CD4-positive, alpha-beta T cell treated with Interferon gamma for 1 hour (primary cell): Measurements from ENCODE around the gene NEU3.
"Not testable (repeated sequence)": the region's sequence is repeated elsewhere in the genome, so short reads cannot be mapped to it uniquely, and the experiment has no call there.

Experiments
- DNase-seq: peaks from one replicate; pipeline ENCODE4 v3.0.0-alpha.2; 2020

NEU3 gene

DNA sequence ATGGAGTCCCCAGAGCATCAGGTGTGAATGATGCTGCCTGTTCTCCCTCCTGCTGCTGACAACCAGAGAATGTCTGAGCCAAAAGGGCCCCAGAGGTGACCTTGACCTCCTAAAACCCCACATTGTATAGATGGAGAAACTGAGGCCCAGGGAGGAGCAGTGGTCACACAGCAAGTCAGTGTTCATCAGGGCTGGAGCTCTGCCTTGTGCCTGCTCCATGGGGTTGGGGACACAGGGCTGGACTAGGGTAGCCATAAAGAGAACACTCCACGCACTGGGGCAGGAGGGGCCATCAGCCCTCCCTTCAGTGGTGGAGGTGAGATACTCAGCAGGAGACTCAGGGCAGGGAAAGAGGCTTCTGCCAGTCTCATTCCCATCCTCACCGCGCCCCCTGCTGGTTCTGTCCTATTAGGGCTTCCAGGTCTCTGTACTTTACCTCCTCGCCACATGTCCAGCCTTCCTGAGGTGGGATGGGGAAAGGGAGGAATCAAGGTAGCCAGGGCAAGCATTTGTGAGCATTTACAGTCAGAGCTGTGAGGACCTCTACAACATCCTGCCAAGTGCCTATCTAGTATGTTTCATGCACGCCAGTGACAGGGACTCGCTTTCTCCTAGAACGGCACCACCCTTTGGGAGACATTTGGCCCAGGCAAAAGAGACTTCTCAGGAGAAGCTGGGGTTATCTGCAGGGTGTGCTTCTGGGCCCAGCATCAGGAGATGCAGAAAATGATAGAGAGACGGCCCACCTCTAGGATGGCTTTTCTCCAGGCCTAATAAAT lies 43.2 kb downstream of the NEU3 start:
- DNase-seq, result peak; percentile 18

DNA sequence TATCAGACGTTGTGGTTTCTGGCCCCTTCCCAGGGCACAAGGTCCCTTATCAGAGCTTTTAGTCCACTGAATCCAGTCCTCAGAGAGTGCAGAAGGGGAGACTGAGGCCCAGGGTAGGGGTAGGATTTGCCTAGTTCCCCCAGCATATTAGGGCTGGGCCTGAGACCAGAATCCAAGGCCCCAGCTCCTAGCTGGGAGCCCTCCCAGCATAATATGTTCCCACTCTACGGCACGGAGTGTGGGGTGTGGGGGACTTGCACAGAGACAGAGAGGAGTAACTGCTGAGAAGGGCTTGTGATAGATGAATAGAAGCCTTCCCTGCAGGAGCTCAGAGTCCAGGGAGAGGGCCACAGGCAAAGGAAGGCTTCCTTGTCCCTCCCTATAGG lies 43.8 kb downstream of the NEU3 start:
- DNase-seq, result no peak

DNA sequence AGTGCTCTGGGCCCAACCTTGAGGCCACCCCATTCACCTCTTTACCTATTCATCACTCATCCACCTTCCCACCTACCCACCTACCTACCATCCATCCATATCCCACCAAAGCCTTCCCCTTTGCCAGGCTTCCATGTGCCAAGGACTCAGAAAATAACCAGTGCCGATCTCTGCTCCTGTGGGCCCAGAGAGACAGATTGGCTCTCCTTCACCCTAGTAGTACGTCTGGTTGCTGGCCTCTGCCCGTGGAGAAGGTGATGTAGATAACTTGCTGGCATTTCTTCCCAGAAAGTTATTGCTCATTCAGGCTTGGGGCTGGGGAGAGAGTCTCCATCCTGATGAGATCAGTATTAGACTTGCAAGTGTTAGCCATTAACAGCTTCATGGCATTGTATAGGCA lies 45.2 kb downstream of the NEU3 start:
- no peak for DNase-seq

DNA sequence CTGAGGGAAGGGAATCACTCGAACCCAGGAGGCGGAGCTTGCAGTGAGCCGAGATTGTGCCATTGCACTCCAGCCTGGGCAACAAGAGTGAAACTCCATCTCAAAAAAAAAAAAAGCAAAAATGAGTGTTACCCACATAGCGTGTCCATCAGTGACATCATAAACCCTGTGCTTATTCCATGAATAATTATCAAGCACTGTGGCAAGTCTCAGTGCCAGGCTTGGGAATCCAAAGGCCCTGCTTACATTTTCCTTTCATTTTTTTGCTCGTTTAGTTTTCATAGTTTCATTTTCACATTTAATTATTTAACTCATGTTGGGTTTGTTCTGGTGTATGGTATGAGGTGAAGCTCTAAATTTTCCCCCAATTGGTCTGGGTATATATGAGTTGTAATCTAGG lies 46.5 kb downstream of the NEU3 start:
- no peak for DNase-seq

DNA sequence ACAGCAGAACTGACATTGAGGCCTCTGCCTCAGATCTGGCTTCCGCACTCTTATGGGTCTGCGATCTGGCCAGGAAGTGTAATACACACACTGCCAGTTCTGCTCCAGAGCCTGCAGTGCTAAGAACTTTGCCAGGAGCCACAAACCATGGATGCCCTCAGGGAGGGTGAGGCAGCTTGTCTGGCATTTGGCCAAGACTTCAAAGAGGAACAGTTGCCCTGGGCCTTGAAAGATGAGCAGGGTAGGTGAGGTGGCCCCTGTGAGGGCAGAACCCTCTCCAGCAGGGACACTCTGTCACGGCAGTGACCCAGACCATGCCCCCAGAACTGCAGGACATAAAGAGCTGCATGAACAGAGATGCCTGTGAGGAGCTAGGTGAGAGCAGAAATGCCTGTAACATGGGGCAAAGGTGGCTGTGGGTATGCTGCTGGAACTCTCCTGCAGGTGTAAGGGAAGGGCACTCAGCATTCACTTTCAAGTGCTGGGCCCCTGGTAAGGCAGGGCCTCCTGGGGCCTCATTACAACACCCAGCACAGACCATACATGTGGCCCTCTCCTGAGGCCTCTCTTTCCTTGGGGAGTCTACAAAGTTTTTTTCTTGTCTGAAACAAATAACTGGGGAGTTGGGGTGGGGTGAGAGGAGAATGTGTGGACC lies 47.3 kb downstream of the NEU3 start:
- DNase-seq, result no peak

DNA sequence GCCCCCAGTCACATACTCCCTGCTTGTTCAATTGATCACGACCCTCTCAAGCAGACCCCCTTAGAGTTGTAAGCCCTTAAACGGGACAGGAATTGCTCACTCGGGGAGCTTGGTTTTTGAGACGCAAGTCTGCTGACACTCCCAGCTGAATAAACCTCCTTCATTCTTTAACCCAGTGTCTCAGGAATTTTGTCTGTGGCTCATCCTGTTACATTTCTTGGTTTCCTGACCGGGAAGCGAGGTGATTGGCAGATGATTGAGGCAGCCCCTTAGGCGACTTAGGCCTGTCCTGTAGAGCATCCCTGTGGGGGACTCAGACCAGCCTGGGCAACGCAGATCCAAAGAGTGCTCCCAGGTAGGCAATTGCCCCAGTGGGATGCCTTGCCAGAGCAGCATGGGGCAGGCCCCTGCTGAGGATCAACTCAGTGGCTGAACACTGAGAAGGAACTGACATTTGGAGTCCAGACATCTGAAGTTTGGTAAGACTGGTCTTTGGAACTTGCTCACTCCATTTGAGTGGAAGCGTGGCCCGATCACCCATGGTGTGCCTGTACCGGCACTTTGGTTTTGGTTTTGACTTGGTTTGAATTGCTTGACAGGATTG lies 51.5 kb downstream of the NEU3 start:
- DNase-seq, result no peak

DNA sequence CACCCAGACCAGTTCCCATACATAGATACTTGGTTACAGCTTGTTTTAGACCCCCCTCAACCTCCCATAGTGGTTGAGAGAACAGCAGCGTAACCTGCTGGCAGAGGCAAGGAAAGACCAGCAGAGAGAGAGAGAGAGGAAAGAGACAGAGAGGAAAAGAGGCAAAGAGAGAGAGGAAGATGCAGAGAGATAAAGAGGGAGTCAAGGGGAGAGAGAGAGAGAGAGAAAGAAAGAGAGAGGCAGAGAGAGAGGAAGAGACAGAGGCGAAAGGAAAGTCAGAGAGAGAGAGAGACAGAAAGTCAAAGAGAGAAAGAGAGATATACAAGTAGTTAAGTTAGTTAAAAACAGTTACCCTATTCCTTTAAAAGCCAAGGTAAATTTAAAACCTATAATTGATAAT lies 52.5 kb downstream of the NEU3 start:
- DNase-seq, result no peak

DNA sequence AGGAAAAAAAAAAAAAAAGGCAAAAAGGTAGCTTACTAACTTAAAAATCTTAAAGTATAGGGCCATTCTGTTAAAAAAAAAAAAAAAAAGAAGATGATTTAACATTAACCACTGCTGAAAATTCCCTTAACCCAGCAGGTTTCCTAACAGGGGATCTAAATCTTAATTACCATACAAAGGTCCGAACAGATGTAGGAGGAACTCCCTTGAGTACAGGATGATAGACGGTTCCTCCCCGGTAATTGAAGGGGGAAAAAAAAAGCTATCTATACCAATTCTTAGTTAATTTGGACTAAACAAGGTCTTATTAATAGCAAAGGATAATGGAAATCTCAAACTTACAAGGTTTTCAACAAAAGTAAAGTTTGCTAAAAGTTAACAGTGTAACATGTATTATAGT lies 53.1 kb downstream of the NEU3 start:
- DNase-seq, result not testable (repeated sequence)

DNA sequence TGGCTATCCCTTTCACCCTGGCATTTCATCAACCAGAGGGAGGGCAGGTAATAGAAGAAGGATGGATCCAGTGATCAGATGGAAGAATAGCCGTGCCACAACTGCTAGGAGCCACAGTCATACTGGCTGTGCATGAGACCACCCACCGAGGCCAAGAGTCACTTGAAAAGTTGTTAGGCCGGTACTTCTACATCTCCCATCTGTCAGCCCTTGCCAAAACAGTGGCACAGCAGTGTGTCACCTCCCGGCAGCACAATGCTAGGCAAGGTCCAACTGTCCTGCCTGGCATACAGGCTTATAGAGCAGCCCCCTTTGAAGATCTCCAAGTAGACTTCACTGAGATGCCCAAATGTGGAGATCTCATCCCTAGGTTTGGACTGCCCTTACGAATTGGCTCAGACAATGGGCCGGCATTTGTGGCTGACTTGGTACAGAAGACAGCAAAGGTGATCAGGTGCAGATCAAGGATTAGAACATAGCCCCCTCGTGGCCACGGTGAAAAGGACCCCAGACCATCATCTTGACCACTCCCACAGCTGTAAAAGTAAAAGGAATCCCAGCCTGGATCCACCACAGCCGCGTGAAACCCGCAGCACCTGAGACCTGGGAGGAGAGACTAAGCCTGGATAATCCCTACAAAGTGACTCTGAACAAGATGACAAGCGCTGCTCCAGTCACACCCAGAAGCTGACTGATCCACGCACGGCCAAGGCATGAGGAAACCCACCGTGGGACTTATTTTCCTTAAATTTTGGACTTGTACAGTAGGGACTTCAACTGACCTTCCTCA lies 55.8 kb downstream of the NEU3 start:
- DNase-seq, result not testable (repeated sequence)

DNA sequence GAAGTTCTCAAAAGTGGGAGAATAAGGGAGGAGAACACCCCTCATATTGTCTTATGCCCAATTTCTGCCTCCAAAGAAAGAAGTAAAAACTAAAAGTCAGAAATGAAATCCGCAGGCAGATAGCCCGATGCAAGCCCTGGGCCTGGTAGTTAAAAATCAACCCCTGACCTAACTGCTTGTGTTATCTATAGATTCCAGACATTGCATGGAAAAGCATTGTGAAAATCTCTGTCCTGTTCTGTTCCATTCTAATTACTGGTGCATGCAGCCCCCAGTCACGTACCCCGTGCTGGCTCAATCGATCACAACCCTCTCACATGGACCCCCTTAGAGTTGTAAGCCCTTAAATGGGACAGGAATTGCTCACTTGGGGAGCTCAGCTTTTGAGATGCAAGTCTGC lies 57.9 kb downstream of the NEU3 start:
- DNase-seq, result not testable (repeated sequence)

DNA sequence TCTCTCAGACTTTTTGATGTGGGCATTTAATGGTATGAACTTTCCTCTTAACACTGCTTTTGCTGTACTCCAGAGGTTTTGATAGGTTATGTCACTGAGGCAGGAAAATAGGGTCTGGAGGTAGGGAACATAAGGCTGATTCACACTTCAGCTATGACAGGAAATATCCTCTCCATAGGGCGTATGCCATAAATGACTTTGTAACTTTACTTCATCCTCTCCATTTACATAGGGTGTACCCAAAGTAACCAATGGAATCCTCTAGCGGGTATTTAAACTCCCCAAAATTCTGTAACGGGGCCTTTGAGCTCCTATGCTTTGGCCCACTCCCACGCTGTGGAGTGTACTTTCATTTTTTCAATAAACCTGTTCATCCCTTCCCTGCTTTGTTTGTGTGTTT lies 58.5 kb downstream of the NEU3 start:
- DNase-seq, result no peak

DNA sequence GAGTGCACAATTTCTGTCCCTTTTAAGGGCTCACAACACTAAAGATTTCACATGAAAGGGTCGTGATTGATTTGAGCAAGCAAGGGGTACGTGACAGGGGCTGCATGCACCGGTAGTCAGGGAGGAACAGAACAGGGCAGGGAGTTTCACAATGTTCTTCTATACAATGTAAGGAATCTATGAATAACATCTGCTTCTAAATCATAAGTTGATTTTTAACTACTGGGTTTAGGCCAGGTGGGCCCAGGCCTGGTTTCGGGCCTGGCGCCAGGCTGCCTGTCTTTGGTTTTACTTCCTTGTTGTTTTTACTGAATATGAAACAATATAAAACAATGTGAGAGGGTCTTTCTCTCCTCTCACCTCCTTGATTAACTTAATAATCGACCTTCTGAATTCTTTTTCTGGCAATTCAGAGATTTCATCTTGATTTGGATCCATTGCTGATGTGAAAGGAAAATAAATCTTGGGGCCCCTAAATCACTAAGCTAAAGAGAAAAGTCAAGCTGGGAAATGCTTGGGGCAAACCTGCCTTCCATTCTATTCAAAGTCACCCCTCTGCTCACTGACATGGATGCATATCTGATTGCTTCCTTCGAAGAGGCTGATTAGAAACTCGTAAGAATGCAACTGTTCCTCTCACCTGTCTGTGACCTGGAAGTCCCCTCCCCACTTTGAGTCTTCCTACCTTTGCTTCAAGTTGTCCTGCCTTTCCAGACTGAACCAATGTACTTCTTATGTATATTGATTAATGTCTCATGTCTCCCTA lies 61.0 kb downstream of the NEU3 start:
- not testable (repeated sequence) for DNase-seq

DNA sequence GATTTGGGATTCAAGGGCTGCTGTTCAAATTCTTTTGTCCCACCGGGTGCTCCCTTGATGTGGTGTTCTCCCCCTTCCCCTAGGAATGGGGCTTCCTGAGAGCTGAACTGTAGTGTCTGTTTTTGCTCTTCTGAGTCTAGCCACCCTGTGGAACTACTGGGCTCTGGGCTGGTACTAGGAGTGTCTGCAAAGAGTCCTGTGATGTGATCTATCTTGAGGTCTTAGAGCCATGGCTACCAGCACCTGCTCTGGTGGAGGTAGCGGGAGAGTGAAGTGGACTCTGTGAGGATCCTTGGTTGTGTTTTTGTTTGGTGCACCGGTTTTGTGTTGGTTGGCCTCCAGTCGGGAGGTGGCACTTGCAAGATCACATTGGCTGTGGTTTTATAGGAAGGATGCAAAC lies 61.8 kb downstream of the NEU3 start:
- no peak for DNase-seq

DNA sequence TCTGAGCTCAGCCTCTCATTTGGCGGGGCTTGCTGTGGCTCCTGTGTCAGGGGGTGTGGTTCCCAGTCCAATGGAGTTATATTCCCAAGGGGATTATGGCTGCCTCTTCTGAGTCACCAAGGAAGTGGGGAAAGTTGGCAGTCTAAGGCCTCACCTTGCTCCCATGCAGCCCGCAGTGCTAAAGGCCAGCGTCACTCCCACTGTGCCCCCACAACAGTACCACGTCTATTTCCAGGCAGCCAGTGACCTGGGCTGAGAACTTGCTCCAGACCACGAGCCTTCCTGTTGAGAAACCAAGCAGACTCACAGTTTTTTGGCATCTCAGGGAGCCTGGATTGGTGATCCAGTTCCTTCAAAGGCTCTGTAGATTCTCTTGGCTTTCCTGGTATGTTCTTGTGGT lies 62.3 kb downstream of the NEU3 start:
- DNase-seq, result no peak

DNA sequence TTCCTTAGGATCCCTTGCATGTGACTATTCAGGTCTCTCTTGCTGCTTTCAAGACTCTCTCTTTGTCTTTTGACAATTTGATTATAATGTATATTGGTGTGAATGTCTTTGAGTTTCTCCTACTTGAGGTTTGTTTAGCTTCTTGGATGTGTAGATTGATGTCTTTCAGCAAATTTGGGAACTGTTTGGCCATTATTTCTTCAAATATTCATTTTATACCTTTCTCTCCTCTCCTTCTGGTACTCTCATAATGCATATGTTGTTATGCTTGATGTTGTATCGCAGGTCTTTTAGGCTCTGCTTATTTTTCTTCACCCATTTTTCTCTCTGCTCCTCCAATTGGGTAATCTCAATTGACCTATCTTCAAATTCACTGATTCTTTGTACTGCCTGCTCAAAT lies 63.7 kb downstream of the NEU3 start:
- no peak for DNase-seq

DNA sequence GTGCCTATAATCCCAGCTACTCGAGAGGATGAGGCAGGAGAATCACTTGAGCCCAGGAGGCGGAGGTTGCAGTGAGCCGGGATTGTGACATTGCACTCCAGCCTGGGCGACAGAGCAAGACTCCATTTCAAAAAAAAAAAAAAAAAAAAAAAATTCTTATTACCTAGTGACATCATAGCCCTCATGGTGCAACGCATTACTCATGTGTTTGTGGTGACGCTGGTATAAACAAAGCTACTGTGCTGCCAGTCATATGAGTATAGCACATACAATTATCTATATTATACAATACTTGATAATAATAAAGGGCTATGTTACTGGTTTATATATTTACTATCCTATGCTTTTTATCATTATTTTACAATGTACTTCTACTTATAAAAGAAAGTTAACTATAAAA lies 66.8 kb downstream of the NEU3 start:
- no peak for DNase-seq

DNA sequence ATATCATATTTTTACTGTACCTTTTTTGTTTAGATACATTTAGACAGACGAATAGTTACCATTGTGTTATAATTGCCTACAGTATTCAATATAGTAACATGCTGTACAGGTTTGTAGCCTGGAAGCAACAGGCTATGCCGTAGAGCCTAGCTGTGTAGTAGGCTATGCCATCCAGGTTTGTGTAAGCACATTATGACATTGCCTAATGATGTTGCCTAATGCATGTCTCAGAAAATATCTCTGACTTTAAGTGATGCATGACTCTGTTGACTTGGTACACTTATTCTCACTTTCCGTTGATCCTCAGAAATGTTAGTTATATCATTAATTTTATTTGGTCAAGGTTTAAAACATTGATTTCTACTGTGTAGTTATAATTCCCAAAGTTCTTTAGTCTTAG lies 68.1 kb downstream of the NEU3 start:
- DNase-seq, result no peak

DNA sequence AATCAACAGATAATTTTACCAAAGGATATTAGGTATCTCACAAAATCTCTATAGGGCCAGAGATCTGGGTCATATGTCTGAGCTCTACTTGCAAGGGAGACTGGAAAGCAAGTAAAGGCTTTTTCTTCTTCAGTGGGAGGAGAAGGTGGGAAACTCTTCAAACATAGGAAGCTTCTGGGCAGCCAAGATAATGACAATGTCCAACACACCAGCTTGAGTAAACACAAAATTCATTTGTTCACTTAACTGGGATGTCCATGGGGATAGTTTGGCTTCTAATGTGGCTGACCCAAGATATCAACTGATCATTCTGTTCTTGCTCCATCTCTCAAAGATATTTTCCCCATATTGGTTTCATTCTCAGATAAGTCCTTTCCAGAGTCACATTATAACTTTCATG lies 70.6 kb downstream of the NEU3 start:
- no peak for DNase-seq

DNA sequence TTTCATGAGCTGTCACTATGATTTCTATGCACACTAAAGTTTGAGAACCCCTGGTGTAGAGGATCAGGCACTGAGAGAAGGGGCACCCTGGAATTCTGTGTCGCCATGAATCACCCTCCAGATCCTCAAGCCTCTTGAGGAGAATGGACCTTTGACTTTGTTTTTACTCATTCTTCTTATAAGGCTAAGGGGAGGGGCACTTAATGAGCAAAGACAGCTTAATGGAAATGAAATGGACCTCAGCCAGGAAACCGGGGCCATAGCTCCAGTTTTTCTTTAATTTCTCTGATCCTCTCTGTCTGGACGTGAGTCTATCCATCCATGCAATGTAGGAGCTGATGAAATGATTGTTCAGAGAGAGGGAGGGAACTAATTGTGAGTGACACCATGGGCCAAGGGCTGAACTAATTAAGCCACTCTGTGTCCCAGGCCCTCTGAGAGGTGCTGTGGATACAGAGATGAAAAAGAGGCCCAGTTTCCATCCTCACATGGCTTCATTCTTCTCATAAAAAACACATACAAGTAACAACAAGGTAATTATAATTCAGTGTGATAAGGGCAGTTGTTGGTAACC lies 75.1 kb downstream of the NEU3 start:
- DNase-seq, result no peak

DNA sequence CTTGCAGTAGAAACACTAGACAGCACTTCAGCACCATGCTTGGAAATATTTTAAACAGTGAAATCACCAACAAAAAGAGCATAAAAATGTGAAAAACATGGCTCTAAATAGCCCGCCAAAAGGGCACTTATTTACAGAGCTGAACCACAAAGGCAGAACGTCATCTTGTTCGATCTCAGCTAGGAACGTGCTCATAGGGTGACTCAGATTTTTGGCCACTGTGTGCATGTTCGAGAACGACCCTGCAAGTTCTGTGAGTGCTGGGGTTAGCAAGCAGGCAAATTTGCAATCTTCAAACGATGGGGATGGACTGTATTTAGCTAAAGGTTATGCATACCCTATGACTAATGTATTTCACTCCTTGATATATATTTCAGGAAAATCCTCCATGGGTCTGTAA lies 77.3 kb downstream of the NEU3 start:
- DNase-seq, result no peak
